NCI-H2081 treated with DMSO at 0.1 percent for 48 hours (cell line): ENCODE measurements around the gene SCART1.
"Not testable (repeated sequence)": the region's sequence is repeated elsewhere in the genome, so short reads cannot be mapped to it uniquely, and the experiment has no call there.

Source experiments
- DNase-seq: peaks from one replicate; lab custom pipeline; 2025; lab: John Stamatoyannopoulos, UW

Gene SCART1

DNA sequence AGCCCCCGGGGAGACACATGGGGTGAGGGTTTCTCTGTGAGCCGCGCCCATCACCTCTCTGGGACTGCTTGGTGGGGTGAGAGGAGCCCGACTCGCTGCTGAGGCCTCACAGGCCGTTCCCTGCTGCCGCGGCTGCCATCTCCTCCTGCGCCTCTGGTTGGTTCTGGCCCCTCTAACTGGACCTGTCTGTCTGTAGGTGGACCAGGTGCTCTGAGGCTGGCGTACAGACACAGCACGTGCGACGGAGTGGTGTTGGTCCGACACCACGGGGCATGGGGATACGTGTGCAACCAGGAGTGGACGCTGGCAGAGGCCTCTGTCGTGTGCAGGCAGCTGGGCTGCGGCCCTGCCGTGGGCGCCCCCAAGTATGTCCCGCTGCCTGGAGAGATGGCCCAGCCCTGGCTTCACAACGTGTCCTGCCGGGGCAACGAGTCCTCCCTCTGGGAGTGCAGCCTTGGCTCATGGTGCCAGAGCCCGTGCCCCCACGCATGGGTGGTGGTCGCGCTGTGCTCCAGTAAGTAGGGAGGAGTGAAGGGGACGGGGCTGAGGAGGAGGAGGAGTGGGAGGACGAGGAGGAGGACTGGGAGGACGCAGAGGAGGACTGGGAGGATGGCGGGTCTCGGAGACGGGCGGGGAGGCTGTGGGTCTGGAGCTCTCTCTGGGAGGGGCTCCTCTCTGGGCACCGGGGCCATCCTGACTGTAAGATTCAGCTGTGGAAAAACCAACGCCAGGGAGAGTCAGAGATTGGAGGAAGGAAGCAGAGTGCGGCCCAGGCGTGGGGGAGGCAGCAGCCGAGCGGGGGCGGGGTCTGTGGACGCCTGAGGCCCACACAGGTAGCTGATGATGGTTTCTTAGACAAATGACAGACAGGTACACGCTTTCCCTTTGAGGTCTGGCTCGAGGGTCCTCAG lies 2.6 kb downstream of the SCART1 start:
- DNase-seq = no peak

DNA sequence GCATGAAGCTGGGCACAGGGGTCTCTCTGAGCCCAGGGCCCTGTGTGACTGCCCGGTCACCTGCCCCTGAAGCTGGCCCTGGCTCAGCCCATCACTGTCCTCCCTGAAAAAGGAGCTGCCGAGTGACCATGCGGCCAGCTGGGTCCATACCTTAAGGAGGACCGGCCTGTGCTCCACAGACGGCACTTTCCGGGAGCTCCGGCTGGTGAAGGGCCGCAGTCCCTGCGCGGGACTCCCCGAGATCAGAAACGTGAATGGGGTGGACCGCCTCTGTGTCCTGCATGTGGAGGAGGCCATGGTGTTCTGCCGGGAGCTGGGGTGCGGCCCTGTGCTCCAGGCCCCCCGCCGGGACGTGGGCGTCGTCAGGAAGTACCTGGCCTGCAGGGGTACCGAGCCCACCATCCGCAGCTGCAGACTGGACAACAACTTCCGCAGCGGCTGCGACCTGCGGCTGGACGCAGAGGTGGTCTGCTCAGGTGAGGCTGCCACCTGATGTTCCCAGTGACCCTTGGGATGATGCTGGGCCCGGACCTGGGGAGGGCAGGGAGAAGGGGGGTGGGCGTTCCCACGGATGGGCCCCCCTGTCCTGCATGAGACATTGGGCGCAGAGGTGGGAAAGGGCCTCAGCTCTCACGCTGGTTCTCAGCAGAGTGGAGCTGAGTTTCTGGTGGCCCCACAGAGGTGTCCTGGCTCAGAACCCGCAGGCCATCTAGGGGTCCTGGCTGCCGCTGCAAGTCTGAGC lies 3.5 kb downstream of the SCART1 start:
- DNase-seq = no peak

DNA sequence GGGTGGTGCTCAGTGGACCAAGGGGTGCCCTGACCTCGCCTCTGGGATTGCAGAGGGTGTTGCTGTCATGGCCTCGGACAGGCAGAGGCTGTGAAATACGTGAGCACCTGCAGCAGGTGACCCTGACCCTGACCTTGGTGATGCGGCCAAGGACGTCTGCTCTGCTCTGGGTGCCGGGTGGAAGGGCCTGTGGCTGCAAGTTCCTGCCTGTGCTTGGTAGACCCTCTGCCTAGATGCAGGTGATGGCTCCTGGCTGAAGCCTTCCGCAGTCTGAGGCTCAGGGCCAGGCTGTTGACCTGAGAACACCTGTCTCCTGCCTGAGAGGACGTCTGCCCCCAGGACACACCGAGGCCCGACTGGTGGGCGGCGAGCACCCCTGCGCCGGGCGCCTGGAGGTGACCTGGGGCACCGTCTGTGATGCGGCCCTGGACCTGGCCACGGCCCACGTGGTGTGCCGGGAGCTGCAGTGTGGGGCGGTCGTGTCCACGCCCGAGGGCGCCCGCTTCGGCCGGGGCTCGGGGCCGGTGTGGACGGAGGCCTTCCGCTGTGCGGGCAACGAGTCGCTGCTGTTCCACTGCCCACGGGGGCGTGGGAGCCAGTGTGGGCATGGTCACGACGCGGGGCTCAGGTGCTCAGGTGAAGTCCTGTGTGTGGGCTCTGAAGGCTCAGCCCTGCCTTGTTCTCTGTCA lies 4.4 kb downstream of the SCART1 start:
- DNase-seq = no peak

DNA sequence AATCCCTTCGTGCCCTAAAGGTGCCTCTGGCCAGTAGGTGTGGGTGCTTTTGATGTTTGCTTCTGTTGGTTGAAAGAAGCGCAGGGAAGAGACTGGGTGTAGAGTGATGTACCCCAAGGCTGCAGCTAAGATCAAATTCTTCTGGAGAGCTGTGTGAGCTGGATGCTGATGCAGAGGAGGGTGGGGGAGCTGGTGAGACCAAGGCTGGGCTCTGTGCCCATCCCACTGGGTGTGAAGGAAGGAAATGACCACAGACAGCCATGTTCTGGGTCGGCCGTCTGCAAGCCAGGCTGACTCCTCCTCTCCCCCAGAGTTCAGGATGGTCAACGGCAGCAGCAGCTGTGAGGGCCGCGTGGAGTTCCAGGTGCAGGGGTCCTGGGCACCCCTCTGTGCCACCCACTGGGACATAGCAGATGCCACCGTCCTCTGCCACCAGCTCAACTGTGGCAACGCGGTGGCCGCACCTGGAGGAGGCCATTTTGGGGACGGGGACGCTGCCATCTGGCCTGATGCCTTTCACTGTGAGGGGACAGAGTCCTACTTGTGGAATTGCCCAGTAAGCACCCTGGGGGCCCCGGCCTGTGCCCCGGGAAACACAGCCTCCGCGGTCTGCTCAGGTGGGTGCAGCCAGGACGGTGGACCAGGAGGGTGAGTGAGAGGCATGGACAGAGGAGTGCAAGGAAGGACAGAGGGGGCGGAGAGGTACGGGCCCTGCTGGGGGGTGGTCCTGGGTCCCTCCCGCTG lies 5.1 kb downstream of the SCART1 start:
- DNase-seq = no peak

DNA sequence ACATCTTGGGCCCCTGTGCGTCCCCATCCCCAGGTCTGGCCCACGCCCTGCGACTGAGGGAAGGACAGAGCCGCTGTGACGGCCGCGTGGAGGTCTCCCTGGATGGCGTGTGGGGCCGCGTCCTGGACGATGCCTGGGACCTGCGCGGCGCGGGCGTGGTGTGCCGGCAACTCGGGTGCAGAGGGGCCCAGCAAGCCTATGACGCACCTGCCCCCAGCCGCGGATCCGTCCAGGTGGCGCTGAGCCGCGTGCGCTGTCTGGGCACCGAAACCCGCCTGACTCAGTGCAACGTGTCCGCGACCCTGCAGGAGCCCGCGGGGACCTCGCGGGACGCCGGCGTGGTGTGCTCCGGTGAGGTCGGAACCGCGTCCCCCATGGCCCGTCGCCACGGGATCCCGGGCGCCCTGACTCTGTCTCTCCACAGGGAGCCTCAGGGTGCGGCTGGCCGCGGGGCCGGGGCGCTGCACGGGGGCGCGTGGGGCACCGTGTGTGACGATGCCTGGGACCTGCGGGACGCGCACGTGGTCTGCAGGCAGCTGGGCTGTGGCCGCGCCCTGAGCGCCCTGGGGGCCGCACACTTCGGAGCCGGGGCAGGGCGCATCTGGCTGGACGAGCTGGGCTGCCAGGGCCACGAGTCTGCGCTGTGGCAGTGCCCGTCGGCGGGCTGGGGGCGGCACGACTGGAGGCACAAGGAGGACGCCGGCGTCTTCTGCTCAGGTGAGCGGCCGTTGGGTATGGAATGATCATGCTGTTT lies 5.9 kb downstream of the SCART1 start:
- DNase-seq = no peak

DNA sequence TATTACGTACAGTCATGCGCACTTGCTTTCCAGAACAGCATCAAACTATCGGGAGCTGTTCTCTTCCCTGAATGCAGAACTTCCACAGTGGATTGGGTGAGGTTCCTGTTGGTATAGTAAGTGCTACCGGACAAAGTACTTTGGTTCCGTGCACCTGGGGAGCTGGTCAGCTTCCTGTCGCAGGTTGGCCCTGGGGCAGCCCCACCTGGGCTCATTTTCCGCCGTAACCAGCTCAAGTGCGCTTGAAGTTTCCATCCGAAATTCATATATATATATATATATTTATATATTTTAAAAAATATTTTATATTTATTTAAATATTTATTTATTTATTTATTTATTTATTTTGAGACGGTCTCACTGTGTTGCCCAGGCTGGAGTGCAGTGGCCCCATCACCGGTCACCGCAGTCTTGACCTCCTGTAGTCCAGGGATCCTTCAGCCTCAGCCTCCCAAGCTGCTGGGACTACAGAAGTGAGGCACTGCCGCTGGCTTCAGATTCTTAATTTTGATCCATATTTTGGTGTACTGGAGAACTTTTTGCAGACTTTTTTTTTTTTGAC lies 6.5 kb downstream of the SCART1 start:
- no peak for DNase-seq

DNA sequence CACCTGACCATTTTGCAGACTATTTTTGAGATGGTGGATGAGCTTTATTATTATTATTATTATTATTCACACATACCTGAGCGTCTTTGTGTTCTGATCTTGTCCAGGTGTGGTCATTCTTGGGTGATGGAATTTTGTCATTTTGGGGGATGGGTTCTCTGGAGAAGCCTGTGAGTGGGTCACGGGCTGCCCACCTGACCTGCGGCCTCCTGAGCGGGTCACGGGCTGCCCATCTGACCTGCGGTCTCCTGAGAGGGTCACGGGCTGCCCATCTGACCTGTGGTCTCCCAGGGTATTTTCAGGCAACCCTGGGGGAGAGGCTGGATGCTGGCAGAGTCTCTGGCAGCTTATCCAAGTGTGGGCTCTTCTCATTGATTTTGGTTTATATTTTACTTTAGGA lies 7.3 kb downstream of the SCART1 start:
- DNase-seq = no peak

DNA sequence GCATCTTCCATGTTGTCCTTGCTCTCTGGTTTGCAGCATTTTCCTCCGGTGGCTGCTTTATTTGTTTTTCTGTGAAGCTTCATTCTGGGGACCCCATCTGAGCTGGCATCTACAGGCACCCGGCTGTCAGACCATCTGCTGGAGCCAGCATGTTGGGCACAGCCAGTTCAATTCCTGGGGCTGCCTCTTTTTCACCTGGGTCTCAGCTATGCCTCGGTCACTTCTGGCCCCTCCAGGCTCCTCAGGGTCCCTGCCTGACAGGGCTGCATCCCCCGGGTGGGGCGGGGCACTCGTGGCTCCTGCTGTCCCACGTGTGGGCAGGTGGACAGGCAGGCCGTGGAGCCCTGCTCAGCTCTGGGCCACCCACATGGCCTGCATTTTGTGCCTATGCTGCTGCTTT lies 8.1 kb downstream of the SCART1 start:
- no peak for DNase-seq

DNA sequence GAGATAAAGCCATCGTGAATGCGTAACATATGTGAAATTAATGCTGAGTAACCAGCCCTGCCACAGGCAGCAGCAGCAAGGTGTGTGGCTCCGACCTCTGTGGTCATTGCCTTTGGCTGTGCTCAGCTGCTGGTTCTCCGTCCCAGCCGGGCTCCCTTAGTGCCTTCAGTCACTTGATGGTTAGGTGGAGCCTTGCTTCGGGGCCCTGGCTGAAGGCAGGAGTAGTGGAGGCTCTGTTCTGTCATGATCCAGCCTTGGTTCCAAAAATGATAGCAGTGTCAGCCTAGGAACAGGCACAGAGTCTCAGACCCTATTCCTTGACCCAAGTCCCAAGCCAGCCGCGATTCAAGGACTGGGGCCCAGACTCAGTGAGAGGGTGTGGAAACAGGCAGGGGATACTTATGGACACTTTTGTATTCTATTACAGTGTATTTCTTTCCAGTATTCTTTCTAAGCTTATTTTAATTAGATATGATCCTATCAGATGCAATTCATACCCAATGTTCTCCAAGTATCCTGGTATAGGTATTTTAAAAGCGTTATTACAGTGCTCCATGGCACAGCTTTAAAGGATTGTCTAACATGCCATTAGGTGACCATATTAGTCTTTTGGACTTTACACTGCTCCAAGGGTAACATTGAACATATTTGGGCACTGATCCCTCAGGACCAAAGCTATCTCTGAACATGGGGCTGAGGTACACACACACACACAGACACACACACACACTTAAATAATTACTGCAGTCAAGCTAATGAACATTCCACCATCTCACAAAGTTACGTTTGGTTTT lies 9.0 kb downstream of the SCART1 start:
- DNase-seq = no peak

DNA sequence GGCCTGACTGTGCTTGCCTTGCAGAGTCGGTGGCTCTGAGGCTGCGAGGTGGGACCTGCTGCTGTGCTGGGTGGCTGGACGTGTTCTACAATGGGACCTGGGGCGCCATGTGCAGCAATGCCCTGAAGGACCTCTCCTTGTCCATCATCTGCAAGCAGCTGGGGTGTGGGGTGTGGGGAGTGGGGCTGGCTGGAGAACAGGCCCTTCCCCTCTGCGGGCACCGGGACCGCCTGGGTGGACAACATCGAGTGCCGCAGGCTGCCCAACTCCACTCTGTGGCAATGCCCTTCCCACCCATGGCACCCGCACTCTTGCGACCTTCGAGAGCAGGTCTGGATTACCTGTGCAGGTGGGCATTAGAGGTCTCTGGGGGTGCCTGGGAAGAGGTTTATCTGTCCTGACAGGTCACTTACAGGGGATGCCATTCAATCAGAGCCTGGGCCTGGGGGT lies 10.9 kb downstream of the SCART1 start:
- DNase-seq = no peak

DNA sequence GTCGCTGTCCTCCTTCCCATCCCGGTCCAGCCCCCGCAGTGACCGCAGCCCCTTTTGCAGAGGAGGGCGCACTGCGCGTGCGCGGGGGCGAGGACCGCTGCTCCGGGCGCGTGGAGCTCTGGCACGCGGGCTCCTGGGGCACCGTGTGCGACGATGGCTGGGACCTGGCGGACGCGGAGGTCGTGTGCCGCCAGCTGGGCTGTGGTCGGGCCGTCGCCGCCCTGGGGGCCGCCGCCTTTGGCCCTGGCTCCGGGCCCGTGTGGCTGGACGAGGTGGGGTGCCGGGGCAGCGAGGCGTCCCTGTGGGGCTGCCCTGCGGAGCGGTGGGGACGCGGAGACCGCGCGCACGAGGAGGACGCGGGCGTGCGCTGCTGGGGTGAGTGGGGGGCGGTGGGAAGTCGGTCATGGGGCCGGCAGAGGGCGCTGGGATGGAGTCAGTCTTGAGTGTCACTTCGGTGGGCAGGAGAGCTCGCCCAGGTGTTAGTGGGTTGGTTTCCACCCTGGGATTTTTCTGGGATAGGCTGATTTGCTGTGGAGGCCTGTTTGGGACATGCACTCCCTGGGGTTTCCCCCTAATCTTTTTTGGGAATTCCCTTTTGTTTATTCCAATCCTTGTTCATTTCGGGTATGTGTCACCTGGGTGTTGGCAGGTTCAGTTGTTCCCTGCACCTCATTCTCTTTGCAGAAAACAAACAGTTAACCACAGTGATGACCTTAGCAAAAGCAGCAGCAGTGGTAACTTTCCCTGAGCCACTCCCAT lies 11.6 kb downstream of the SCART1 start:
- no peak for DNase-seq

DNA sequence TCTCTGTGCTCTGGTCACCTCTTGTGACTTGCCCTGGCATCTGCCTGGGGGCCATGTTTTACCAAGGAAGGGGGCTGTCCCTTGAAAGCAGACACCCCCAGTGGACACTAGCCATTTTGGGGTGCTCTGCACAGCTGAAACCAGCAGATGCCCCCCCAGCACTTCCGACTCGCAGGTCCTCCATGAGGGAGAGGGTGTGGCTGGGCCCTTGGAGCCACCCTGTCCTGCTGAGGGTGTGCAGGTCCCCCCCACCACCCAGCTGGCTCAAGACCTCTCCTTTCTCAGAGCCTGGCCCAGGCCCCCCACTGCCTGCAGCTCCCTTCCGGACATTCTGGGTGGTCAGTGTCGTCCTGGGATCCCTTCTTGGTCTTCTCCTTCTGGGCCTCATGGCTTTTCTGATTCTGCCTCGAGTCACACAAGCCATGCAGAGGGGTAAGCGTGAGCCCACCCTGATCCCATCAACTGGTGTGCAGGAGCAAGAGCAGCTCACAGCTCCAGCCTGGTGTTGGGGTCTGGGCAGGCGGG lies 12.3 kb downstream of the SCART1 start:
- no peak for DNase-seq

DNA sequence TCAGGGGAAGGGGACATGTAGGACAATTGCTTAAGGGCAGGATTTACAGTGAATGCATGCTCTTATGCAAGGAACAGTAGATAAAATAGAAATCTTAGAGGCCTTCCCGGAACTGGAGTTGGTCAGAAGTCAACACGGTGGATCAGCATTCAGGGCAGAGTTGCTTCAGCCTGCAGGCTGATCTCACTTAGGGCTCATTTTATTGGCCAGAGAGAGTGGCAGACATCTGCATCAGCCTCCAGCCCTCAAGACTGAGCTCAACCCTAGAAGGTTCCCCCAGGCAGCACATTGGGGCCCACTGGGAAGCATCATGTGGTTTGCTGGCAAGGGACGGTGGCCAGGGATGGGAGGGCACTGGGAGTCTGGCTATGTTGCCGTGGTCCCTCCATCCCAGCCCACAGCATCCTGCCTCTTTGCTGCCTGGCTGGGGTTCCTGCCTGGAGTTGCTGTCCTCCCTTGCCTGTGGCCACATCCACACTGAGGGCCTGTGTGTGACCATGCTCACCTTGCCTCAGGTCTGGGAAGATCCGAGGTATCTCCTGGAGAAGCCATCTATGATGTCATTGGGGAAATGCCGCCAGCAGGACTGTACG lies 13.0 kb downstream of the SCART1 start:
- no peak for DNase-seq

DNA sequence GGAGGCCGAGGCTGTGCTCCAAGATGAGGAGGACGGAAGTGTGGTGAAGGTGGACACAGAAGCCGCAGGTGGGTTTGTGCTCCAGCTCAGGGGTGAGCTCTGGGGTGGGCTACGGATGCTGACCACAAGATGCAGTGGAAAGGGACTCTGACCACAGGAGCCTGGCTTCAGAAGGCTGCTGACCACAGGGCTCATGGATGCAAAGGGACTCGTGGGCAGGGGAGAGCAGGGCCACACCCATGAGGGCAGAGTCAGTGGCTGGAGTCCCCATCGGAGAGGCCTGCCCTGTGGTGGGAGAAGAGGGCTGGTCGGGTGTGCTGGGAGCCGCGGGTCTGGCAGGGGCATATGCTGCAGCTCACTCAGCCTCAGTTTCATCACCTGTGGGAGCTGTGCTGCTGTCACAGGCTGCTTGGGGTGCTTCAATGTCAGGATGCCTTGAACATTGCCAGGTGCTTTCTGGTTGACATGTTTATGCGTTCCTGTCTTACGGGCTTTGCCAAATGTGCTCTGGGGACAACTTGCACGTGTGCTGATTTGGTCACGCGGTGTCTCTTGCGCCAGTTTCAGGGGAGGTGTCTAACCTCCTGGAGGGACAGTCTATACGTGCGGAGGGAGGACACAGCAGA lies 13.7 kb downstream of the SCART1 start:
- DNase-seq = no peak

DNA sequence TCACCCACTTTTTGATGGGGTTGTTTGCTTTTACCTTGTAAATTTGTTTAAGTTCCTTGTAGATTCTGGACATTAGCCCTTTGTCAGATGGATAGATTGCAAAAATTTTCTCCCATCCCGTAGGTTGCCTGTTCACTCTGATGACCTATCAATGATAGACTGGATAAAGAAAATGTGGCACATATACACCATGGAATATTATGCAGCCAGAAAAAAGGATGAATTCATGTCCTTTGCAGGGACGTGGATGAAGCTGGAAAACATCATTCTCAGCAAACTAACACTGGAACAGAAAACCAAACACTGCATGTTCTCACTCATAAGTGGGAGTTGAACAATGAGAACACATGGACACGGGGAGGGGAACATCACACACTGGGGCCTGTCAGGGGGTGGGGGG lies 15.5 kb downstream of the SCART1 start:
- DNase-seq = not testable (repeated sequence)

DNA sequence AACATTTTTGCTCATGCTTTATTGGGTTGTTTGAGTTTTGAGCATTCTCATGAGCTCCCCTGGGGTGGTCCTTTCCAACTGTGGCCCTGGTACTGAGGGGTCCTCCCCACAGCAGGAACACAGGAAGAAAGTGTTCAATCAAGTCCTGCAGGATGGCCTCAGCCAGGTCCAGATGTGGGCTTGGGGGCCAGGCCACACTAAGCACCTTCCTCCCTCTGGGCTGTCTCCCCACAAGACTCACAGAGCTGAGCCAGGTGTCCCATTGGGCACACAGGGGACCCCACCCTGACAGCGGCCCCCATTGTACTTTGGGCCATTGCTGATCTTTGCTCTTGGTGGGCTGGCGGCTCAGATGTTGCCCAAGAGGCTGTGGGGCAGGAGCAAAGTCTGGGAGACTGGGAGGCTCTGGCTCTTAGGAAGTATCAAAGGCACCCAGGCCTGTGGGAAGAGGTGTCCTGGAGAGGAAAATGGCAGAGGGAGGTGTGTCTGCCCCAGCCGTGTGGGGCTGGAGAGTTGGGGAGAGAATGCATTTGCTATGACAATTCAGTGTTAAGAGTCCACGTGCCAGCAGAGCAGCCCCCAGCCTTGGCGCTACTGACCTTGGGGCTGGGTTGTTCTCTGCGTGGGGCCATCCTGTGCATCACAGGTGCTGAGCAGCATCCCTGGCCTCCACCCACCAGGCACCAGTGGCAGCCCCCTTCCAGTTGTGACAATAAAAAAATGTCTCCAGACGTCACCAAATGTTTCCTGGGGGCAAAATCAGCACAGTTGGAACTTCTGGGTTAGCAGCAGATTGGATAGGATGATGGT lies 17.8 kb downstream of the SCART1 start:
- no peak for DNase-seq

DNA sequence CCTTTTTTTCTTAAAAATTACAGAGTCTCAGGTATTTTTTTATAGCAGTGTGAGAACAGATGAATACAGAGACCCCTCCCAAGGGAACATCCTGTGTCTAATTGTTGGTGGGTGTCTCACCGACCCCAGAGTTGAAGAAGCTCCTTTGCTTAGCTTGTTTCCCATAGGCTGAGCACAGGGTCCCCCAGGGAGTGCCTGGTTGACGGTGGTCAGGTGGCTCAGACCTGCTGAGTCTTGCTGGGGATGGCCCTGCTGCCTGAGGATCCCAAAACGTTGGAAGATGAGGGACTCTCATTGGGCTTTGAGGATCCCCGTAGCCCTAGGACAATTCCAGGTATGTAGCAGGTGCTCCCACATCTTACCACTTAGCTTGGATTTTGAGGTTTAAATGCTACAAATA lies 19.5 kb downstream of the SCART1 start:
- no peak for DNase-seq
